NCI-H510A treated with DMSO at 0.1 percent for 48 hours (cell line): ENCODE measurements around the gene PRKCA.

ENCODE experiments used
- DNase-seq: peaks from one replicate; lab custom pipeline; 2025; lab: John Stamatoyannopoulos, UW

The PRKCA gene

DNA sequence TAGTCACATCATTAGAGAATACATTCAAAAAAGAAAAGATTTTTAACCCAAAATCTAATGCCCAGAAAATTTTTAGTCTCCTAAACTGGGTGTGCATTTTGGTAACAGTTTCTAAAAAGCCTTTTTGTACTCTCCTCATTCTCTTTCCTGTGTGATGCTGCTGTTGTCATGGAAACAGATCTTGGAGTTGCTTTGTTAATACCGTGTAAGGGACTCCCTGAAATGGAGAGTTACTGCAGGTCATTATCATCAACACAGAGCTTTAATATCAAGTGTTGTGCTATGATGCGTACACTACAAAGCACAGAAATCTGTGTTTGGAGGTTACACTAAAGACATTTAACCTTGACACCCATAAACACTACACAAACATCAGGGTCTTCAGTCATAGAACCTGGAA is 216.3 kb downstream of the PRKCA start:
- DNase-seq: no peak

DNA sequence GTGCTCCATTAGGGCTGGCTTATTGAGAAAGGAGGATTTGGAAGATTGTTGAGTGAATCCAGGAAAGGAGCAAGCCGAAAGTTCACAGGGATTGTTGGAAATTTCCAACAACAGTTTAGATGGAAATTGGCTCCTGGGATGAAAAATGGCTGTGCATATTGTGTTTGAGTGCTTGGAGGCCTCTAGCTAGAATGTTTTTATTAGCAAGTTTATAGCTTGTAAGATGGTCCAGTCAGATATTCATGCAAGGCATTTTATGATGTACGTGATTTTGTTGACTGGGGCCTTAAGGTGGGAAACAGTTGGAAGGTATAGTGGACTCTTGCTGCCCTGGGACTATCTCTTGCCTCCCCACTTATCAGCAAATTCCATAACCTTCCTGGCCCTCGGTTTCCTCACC is 216.7 kb downstream of the PRKCA start:
- no peak for DNase-seq

DNA sequence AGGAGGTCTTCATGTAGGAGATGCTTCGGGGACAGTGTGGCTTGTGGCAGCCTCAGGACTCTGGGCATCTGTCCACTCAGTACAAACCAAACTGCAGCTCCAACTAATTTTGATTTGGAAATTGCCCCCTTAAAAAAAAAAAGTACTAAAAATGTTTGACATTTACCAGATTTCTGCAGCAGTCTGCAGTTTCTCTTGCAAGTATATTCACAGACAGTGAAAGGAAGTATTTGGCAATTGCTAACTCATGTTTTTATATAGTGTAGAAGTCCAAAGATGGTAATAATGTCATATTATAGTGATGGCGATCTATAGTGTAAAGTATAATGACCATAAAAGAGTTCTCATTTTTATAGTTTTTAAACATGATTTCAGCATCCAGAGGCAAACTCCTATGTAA is 218.6 kb downstream of the PRKCA start:
- no peak for DNase-seq

DNA sequence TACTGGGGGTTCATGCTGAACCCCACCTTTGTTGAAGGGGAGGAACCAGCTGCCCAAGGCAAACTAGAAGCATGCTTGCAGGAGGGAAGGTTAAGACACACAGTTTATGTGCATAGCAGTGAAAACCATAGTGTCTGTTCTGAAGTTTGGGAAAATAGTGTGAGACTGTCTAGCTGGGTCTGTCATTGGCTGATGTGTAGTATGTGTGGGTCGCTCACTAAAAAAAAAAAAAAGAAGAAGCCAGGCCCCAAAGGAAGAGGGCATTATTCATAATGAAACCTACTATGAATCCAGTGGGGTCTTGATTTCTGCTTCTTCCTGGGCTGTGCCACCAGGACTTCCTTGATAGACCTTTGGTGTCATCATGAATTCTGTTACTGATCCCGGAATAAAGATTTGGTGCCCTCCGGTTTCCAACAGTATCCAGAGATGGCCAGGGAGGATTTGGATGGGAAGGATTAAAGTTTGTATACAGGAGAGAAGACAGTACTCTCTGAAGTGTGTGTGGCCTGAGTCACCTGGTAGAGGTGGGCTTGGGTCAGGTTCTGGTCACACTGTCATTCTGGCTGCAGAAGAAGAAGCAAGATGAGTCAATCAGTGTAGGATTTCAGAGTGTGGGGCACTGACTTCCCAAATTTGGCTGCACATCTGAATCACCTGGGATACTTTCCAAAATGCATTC is 220.3 kb downstream of the PRKCA start:
- DNase-seq: no peak

DNA sequence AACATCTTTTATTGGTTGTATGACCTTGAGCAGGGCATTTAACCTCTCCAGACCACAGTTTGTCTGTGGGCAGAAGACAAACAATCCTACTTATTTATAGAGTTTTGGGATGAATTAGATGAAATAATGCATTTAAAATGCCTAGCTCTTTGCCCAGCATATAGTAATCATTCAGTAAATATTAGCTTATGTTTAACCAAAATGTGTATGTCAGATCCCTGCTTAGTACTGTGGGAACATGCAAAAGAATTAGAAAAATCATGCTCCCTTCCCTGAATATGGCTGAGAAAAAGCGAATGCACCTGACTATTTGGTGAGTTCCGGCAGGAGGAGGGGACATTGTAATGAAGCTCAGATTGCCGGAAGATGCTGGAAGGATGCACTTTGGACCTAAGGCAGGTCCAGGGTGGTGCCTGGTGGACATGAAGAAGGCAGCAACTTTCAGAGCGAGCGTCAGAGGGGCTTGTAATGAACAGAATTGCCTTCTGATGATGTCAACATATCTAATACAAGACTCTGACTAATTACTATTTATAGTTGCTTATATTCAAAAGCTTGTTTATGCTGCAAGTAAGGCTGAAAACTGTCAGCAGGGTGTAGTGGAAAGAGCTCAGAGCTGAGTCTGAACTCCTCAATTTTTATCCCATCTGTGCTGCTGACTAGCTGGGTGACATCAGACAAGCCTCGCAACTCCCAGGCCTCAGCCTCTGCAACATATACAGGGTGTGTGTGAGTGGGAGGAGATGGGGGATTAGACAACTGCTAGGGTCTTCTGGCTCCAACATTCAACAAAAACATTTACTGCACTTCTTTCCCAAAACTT is 221.2 kb downstream of the PRKCA start:
- DNase-seq: no peak

DNA sequence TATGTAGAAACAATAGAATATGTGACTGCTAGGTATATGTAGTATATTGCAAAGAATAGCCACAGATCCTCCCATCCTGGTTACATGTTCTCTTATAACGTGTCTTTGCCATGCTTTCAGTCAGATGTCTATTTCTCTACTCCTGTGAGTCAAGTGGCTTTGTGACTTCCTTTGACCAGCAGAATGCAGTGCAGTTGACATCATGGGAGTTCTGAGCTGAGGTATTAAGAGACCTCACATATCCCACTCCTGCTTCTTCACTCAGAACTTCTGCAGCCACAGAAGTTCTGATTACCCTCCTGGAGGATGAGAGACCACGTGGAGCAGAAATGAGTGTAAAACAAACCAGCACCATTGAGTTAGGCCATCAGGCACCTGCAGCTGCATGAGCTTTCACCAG is 222.5 kb downstream of the PRKCA start:
- no peak for DNase-seq

DNA sequence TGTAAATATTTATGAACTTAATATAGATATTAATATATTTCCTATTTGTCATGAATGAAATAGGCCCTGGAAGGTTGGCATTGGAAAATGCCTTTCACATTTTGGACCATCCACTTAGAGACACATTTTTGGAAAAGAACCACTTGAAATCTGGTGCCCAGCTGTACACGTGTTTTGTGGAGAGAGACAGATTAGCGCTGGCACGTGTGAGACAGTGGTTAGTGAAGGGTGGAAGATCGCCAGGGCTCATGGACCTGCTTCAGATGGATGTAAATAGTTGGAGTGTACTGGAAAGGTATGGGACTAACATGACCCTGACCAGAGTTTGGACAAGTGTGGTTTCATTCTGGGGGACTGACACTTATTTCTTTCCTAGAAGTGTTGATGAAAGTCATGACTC is 222.9 kb downstream of the PRKCA start:
- DNase-seq: no peak

DNA sequence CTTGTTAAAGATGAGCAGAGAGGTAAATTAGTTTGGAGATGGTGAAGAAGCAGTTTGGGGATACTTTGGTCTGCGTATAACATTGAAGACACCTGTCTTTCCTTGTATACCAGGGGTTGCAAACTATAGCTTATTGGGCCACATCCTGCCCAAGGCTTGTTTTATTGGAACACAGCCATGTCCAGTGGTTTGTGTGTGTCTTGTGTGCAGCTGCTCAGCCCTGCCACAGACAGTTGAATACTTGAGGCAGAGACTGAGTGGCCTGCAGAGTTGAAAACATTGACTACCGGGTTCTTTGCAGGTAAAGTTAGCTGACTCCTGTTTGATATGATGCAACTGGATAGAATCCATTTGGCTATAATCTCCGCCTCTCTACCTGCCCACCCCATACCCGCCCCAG is 224.4 kb downstream of the PRKCA start:
- peak; percentile 29 for DNase-seq

DNA sequence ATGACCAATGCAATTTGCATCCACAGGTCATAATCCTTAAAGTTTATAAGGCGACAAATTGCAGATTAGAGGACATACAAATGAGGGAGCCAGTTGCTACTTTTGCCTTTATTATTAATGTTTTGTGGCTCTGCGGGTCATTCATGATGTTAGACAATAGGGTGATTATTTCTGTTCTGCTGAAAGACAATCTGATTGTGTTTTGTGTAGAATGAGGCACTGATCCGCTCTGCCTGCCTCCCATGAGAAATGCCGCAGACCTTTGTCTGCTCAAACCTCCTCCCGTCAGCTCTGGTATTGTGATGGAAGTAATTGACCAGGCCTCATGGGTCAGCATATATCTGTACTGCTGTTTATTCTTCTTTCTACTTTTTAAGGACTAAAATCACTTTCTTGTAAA is 224.9 kb downstream of the PRKCA start:
- no peak for DNase-seq

DNA sequence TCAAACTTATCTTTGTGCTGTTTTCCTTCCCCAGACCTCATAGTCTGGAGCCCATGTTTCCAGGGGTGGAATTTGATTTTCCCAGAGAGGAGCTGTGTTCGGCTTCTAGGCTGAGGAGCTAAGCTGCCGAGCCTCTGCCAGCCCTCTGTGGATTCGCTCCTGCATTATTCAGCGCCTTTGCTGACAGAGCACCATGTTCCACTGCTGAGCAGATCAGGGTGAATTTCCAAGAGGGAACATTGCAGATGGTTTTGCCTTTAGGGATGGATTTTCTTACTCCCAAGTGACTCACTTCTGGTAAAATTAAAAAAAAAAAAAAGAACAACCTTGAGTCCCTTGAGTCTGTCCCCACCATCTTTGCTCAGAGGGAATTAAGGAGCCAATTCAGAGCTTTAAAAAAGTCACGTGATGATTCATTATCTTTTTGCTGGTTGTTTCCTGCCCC is 229.5 kb downstream of the PRKCA start:
- no peak for DNase-seq

DNA sequence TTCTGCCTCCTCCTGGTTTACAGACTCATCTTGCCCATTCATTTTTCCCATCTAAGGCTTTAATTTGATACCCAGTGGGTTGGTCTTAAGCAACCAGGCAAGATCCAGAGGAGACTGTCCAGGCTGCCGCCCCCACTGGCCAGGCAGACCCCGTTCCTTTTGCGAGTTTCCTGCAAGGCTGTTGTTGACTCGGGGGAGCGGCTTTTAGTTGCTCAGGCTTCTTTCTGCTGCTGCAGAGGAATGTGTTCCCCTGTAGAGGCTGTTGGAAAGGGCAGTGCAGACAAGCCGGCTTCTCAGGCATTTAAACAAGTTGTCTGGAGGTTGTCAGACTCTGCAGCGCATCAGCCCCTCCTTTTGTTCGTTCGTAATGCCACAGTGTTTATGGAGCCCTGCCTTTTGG is 231.2 kb downstream of the PRKCA start:
- no peak for DNase-seq

DNA sequence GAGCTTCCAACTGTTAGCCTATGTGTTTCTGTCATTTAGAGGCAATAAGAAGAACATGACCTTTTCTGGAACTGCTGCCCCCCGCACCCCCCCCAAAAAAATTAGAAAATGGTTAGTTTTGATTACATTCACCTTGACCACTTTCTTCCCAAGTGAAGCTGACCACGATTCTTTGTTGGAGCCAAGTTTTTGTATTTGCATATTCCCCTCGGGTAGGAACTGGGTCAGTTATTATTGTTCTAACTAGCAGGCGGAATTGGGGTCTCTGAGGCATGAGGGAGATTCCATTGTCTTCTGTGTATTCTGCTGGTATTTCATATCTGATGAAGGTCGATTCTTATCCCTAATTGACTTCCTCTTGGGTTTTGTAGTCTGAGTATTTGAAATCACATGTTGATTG is 231.6 kb downstream of the PRKCA start:
- no peak for DNase-seq

DNA sequence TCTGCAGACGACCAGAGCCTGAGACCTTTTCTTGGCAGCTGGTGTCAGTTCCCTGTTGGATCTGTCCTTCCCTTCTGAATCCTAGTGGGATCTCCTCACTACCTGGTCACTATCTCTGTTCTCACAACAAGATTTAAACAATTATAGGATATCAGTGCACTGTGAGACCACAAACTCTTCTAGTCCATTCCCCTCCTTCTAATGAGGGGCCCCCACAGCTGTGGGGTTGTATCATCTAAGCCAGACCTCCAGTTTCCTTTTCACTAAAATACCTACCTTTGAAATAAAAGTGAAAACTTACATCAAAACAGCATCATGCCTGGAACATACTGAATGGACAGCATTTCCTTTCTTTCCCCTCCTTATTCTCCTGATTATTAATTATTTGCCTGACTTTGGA is 233.2 kb downstream of the PRKCA start:
- no peak for DNase-seq

DNA sequence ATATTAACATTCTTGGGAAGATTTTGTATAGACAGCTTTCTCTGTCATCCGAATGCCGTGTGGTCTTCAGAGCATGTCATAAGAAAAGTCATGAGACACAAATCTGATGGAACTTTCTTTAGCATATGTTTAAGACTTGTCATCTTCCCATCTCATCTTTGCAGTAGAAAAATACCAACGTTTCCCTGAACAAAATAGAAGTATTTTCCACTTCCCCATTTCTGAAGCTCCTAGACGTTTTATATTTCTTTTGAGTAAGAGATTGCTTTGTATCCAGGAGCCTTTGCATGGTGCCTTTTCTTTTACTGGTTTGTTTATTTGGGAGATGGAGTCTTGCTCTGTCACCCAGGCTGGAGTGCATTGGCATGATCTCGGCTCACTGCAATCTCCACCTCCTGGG is 235.1 kb downstream of the PRKCA start:
- no peak for DNase-seq

DNA sequence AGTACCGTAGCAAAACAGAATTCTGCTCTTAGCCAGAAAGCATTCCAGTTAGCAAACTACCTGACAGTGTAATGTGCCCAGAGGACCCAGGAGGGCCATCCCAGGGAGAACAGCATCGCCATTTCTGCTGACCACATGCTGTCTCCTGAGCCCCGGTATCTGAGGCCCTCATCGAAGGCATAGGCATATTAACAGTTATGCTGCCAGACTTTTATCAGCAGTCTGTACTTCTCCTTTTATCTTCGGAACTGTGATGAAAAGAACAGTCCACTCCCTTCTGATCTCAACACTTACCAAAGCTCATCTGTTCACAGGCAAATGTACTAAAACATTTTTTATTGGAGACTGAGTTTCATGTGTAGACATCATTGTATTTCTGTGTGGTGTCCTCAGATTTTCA is 236.4 kb downstream of the PRKCA start:
- no peak for DNase-seq

DNA sequence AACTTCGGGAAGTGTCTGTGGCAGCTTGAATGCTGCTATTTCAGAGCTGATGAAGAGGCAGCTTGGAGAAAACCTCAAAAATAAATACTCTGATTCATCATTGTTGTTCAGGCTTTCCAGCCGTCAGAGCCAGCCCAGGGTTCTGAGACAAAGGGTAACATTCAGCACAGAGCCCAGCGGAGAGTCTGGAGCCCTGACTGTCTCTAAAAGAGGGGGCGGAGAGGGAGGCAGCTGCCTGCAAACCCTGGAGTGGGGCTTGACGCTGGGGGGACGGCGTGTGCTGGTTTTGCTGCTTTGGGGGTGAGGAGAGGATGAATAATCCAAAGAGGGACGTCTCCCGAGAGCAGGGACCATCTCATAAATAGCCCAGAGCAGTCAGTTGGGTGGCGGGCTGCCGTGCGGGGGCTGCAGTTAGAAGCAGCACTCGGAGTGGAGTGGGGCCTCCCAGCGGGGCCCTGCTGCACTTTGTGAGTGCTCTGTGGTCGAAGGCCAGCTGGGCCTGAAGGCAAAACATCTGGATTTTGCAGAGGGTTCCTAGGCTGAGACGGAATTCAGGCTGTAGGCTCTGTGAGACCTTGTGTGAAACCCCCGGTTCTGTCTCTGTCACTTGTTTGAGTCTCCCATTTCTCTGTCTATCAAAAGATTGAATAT is 237.8 kb downstream of the PRKCA start:
- no peak for DNase-seq

DNA sequence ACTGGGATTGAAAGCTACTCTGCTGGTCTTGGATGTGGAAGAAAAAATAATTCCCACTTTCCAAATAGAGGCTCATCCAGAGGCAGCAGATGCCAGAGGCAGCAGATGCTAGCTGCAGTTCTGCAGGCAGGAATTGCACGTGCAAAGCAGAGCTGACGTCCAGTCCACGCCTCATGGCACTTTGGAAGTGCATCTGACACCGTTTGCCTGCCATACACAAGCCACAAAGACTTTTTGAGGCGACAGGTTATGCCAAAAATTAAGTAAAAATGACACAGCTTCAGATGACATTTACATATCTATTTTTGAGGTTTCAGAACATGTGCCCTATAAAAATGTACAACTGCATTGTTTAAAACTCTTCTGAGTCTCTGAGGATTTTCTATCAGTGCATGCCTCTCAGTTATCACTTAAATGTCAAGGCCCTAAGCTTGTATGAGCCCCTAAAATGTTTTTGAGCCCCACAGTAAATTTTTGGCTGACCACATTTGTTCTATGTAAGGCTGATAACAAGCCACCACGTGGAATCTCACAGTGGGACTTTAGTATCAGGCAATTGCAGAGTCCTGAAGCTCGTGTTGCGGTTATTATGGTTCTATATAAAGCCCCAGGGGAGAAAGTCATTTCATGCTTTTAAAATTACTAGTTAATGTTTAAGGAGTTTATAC is 239.2 kb downstream of the PRKCA start:
- DNase-seq: no peak

DNA sequence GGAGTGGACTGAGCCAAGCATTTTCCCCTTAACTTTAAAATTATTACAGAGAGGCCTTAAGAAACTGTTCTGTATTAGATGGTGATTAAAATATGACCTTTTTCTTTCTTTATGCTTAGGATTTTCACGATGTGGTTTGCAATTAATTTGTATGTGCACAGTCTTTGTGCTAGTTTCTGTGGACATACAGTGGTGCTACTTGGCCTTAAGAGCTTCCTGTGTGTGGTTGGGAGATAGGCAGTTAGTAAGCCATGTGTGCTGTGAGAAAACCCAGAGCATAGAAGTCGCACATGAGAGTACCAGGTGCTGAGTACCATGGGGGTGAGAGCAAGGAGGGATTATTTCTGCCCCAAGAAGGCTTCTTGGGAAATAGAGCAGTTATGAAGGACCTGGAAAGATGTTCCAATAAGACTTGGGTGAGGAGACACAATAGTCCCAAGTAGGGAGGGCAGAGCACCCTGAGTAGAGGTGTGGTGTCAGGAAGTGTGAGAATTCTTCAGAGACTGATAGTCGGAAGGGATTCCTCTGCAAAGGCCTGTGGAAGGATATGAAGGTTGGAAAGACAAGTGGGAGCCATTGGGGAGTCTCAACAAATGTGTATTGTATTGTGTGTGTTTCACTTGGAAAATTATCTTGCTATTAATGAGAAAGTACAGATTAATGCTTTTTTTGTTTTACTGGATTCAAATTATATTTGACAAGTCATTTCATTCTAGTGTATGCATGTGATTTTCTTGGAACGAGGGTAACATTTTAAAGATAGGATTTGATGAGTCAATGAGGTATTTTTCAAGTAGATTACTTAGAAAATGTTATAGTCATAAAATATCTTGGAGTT is 239.9 kb downstream of the PRKCA start:
- no peak for DNase-seq

DNA sequence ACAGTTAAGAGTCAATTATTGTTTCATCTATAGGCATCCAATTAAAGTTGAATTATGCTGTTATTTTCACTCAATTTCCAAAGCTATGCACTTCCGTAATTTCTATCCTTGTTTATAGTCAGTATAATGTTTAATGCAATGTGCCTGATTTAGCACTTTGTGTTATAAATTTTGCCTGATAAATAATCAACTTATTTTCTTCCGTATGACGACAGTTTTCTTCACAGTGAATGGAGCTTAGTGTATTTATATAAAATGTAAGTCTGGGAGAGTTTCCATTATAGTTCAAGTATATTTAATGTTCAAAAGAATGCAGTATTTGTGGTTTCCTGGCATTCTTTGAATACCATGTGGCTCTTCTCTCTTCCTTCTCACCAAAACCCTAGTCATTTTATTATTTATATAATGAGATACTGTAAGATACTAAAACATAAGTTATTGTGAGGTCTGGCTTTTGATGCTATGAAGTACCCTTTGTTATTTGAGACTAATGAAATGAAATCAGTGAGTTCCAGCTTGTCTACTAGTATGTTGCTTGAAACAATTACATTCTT is 240.6 kb downstream of the PRKCA start:
- no peak for DNase-seq

DNA sequence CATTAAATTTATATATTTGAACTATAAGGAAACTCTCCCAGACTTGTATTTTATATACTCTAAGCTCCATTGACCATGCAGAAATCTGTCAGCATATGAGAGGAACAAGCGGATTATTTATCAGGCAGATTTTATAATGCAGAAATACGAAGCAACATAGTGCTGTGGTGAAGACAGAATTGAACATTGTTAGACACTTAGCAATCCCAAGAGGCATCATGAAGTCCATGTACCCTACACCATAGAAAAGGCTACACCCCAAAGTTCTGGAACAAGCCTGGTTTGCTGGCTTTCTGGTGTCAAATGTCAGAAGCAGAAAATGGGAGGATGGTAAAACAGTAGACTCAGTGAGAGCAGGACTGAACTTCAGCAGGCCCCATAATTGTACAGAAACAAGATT is 241.1 kb downstream of the PRKCA start:
- DNase-seq: no peak

DNA sequence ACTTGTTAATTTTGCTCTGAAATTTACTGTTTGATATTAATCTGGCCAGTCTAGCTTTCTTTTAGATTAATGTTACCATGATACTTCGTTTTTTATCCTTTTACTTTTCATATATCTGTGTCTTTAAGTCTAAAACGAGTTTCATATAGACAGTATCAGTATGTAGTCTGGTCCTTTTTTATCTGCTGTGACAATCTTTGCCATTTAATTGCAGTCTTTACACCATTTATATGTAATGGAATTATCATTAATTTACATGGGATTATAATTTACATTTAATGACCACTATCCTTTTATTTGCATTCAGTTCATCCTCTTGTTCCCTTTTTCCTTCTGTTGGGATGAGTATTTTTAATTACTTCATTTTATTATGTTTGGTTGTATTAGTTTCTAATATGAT is 243.5 kb downstream of the PRKCA start:
- DNase-seq: no peak
